Epidermal melanocyte (primary cell): ENCODE measurements around the gene CEBPE.
A peak's percentile ranks its signal among the peaks of the same experiment; 100 is the strongest.
"Not testable (repeated sequence)": the region's sequence is repeated elsewhere in the genome, so short reads cannot be mapped to it uniquely, and the experiment has no call there.

Source experiments
- DNase-seq: peaks from one replicate; pipeline ENCODE4 v3.0.0; 2011; ENCODE audit warnings: low spot score; ENCODE audit not compliant: insufficient read length

CEBPE gene

DNA sequence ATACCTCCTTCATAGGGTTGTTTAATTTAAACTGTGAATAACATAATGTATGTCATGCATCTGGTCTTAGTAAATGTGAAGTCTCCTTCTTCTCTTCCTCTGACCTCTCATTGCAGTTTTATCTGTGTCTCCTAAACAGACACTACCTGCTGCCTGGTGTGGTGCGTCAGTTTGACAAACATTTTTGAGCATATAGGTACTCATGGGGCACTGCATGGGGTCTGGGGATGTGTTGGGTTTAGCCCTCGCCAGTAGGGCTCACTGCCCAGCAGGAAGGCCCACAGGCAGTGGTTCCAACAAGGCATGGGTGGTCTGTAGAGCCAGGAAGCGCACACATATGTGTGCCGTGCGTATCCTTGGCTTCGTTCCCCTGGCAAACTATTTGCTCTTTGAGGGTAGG, 3.0 kb upstream of the CEBPE start:
- no peak for DNase-seq

DNA sequence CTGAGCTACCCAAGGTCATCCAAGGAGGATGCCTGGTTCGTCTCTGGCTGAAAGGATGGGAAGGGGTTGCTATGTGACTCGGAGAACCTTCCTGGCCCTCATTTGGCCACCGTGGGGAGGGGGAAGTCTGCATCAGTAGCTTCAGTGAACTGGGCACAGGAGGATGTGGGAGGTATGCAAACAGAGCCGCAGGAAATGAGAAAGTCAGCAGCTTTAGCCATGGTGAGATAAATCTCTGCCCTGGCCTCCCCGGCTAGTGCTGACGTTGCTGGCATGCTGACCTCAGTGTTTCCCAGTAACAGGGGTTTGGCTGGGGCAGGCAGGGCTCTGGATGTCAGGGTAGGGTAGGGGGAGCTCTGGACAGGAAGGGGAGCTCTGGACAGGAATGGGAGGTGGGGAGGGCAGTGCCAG, 2.3 kb upstream of the CEBPE start:
- DNase-seq = no peak

DNA sequence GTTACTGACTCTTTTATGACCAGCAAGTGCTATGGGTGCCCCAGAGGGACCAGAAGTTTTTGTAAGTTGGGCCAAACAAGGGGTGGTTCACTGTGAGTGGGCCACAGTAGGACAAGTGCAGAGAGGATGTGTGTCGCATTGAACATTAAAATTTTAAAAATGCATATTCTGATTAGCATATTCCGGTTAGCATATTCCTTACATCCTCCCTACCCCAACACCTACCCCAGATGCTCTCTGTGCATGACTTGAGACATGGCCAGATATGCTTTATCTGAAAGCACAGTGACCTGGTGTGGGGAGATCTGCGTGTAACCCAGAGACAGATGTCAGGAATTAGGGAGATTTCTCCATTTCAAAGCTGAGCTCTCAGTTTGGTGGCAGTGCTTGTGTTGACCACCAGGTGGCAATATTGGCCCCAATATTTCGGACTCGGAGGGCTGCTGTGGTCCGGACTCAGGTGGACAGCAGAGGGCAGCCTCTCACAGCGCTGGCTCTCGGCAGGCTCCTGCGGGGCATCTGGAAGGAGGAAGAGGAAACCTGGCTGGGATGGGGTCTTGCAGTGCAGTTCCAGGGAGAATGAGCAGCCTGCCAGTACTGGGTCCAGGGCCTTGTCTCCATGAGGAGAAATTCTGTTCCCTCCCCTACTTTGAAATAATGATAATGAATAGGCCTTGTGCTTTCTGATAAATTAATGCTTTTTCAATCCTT, 1.6 kb upstream of the CEBPE start:
- DNase-seq = peak; percentile 92

DNA sequence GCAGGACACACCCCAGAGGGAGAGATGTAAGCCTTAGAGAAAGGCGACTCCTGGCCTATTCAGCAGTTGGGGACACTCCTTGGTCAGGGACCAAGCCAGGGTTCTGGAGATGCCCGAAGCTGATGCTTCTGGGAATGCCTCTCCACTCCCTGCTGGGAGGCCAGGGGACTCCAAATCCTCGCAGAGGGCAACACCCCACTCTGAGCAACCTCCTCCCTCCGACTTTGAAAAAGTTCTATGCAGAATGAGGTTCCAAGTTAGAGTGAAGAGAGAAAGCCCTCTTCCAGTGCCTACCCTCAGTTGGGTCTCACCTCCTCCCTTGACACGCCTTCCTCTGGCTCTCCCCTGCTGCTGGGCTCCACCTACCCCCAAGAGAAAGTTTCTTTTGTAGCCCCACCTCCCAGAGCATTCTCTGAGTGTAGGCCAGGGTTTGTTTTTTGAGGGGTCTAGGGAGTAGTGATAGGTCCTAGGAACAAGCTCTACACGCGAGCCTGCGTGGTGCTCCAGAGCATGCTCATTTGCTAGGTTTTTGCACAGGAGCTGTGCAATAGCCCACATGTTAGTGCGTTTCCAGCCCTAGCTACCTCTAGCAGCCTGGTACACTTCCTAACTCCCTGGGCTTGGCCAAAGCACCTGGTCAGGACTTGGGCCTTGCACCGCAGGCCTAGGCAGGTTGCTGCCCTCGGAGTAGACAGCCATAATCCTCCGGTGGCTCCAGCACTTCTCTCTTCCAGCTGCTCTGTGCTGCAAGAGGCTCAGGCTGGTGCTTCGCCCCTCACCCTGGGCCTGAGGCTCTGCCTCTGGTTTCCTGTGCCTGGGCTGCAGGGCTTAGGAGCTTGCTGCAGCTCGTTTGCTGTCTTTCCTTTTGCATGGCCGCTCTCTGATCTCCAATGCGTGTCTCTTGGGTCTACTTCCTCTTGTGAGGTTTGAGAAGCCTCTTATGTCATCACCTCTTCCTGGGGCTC, 590 bp upstream of the CEBPE start:
- DNase-seq = no peak

DNA sequence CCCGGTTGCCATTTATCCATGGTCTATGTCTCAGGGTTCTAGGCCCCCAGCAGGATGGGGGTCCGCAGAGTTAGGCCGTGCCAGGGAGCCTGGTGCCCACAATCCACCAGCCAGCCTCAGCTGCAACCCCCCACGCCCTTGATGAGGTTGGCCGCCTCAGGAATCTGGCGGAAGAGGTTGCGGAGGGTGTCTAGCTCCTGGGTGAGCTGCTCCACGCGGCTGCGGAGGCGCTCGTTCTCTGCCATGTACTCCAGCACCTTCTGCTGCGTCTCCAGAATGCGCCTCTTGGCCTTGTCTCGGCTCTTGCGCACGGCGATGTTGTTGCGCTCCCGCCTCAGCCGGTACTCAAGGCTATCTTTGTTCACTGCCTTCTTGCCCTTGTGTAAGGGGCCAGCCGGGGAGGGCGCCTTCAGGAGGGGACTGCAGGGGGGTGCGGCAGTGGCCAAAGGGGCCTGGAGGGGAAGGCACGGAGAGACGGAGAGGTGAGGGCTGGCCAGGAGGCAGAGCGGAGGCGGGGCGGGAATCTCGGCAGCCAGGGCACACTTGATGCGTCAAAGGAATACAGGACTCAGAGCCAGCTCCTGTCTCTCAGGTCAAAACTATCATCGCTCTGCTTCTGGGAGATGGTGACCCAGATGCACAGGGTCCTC, 1.6 kb downstream of the CEBPE start:
- no peak for DNase-seq

DNA sequence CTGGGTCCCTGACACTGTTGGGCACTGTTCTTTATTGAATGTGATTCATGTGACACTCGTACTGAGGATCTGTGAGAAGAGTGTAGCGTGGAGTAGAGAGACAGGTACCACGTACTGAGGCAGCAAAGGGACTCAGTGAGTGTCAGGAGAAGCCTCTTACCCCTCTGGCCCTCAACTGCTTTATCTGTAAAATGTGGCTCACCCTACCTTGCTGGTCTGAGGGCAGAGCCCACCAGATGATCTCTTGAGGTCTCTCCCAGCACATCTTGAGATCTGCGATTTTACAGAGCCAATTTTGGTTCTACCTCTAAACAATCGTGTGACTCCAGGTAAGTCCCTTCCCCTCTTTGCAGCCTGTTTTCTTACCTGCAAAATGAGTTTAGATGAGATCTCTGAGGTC, 3.1 kb downstream of the CEBPE start:
- DNase-seq = no peak

DNA sequence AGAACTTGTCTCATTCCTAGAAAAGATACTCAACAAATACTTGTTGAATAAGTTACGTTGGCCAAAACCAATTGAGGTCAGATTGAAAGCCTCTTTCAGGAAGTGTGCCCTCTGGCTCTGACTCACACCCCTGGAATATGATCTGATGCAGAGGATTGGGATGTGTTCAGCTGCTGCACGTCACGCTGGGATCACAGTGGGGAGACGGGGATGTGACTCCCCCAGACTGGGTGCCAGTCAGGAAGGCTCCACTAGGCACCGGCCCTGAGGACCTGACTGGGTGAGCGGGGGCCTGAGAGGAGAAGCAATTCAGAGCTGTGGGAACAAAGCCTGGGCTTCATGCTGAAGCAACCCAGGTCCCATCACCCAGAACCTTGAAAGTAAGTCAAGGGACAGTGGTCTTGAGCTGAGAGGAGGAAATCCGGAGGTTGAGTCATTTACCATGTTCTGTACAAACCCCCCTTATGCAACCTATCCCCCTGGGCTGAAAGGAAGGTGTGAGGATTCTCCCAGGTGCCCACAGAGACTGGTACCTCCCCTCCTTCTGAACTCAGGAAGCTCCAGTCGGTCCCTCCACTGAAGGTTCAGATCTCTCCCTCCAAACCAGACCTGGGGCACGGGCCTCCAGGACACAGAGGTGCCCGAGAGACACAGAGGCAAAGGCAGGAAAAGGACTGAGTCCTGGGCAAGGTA, 3.9 kb downstream of the CEBPE start:
- peak; percentile 66 for DNase-seq

DNA sequence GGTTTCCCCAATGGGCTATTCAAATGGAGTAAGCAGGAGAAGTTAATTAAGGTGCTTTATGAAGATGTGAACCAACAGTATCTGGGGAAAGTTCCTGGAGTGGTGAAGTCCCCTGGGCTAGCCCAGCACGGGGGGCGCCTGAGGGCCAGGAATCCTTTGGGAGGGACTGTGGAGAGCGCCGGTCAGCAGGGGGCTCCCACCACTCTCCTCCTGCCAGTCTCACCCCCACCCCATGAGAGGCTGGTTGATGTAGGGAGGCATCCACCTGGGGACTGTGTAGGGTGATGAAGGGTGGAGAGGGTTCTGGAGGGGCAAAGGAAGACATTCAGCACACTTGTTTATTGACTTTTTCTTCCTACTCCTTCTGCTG, 4.4 kb downstream of the CEBPE start:
- no peak for DNase-seq

DNA sequence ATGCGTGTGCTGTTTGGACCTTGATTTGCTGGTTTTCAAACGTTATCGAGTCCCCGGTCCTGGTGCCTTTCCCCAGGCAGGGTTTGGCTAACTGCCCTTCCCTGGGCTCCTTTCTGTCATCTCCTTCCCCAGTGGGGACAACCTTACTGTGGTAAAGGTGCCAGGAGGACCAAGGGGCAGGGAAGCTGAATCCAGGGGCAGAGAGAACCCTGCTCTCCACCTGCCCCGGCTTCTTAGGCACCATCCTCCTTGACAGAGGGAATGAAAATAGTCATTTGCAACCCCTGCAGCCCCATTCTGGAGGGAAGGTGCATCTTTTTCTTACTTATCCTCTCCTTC, 5.0 kb downstream of the CEBPE start:
- DNase-seq = no peak

DNA sequence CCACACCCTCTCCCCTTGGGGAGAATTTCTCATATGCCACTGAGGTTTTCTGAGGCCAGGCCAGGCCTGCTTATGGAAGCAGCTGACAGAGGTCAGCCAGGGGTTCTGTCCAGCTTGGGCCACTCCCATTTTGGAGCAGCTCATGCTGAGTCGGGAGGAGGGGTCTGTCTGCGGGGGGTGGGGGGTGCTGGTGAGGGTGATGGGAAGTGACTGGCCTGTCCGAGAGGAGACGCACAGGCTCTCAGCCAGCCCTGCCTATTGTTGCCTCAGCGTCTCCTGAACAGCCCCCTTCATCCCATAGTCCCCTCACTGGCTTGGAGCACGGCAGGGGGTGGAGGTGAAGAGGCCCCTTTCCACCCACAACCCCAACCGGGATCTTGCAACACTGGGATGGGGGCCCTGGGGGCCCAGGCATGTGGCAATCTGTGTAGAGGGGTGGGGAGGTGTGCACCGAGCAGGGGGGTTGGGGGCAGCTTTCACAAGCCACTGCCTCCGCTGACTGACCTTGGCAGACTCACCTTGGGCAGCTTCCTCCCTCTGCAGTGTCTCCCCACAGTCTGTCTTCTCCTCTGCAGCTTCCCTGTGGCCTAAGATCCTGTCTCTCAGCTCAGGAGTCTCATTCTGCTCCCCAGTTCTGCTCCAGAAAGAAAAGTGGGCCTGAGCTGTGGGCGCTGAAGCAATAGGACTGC, 5.5 kb downstream of the CEBPE start:
- DNase-seq = no peak

DNA sequence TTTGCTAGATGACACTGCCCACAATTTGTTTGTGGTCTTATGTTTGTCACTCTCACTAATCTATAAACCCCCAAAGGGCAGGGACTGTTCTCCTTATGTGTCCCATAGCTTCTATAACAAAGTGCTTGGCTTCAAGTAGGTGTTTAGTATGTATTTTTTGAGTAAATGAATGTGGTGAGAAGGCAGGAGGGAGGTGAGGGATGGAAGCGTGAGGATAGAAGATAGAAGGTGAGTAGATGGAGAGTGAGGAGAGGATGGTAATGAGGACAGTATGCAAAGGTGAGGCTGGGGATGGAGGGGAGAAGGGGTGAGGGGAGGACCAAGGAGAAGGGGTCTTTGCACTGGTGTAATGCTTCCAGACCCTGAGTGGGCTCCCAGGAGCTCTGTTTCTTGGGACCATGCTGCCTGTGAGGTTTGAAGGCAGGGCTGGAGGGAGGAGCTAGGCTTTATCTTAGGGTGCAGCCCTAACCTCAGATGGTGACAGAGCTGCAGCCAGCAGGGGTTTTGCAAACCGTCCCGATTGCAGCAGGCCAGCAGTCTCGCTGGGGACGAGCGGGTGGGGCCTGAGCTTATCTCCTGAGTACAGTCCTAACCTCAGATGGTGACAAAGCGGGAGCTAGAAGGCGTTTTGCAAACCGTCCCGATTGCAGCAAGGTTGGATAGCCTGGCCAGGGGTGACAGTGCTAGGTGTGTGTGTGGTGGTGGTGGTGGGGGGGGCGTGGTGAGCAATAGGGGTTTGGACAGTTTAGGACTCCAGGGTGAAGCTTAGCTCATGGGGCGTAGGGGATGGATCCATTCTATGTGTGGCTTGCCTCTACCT, 6.5 kb downstream of the CEBPE start:
- no peak for DNase-seq

DNA sequence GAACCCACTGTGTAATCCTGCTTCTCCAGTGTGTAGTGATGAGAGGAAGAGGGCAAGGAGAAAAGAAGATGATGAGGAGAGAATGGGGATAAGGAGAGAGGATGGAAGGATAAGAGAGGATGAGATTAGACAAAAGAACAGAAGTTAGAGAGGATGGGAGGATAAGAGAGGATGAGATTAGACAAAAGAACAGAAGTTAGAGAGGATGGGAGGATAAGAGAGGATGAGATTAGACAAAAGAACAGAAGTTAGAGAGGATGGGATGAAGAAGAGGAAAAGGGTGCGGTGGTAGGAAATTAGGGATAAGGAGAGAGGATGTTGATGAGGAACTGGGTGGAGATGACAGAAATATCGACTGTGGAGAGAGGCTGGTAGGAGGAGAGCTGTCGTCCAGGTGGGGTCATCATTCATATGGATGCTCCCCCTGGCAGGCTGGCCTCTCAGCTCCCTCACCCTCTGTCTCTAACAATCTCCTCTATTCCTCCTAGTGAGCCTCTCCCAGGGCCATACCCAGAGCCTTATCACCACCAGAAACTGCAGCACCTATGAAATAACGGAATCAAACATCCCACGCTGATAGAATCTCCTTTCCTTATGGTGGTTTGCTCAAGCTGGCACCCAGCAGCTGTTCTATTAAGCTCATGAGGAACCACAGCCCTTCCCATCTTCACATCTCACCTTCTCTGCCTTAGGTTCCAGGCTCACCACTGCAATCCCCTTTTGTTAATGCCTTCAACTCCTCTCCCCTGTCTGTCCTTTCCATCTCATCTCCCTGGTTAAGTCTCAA, 8.3 kb downstream of the CEBPE start:
- no peak for DNase-seq

DNA sequence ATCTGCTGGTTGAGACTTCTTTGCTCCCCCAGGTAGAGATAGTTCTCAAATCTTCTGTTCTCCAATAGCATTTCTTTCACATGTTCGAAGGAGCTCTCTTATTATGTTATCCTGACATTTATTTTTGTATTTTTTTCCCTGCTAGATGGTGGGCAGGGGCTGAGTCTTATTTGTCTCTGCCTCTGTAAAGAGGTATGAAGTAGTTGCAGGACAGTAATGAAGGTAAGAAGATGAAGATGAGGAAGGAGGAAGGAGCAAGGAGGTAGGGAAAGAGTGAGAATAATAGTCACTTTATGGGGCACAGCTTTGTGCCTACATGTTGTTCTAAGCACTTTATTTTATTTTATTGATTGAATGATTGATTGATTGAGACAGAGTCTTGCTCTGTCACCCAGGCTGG, 9.3 kb downstream of the CEBPE start:
- DNase-seq = no peak

DNA sequence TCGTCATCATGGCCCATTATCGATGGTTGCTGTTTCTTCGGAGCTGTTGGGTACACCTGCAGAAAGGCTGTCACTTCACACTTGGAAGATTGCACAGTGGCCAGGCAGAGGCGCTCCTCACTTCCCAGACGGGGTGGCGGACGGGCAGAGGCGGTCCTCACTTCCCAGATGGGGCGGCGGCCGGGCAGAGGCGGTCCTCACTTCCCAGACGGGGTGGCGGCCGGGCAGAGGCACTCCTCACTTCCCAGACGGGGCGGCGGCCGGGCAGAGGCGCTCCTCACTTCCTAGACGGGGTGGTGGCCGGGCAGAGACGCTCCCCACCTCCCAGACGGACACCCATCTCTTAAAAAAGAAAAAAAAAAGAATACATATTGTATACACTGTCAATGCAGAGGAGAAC, 10.9 kb downstream of the CEBPE start:
- DNase-seq = not testable (repeated sequence)

DNA sequence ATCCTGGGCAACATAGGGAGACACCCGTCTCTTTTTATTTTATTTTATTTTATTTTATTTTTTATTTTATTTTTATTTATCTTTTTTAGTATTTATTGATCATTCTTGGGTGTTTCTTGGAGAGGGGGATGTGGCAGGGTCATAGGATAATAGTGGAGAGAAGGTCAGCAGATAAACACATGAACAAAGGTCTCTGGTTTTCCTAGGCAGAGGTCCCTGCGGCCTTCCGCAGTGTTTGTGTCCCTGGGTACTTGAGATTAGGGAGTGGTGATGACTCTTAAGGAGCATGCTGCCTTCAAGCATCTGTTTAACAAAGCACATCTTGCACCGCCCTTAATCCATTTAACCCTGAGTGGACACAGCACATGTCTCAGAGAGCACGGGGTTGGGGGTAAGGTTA, 11.4 kb downstream of the CEBPE start:
- not testable (repeated sequence) for DNase-seq

DNA sequence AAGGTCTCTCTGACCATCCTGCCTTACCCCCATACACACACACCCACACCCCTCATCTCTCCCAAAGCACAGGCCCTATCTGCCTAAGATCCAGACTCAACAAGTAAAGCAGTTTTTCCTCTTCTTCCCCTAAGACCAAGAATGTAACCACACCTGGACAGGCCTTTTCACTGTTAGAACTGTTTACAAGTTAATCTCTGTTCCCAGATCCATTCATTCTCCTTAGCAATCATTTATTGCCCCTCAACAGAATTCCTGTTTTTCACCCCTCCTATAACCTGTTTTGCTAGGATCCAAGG, 12.4 kb downstream of the CEBPE start:
- no peak for DNase-seq

DNA sequence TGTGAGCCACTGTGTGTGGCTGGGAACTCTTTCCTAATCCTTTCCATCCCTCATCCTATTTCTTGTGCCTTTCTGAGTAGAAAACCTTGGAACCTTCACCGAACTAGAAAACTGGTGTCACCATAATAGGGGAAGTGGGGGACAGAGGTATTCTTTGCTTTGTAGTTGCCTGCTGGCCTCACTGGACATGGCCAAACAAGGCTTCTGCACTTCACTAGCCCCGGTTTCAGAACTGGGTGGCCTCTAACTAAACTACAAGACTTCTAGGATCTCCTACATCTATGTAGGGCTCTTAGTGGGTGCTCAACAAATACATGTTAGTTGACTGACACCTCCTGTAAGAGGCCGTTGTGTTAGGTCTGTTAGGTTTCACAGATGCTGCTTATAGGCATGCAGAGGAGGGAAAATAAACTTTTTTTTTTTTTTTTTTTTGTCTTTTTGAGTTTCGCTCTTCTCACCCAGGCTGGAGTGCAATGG, 13.7 kb downstream of the CEBPE start:
- DNase-seq = no peak

DNA sequence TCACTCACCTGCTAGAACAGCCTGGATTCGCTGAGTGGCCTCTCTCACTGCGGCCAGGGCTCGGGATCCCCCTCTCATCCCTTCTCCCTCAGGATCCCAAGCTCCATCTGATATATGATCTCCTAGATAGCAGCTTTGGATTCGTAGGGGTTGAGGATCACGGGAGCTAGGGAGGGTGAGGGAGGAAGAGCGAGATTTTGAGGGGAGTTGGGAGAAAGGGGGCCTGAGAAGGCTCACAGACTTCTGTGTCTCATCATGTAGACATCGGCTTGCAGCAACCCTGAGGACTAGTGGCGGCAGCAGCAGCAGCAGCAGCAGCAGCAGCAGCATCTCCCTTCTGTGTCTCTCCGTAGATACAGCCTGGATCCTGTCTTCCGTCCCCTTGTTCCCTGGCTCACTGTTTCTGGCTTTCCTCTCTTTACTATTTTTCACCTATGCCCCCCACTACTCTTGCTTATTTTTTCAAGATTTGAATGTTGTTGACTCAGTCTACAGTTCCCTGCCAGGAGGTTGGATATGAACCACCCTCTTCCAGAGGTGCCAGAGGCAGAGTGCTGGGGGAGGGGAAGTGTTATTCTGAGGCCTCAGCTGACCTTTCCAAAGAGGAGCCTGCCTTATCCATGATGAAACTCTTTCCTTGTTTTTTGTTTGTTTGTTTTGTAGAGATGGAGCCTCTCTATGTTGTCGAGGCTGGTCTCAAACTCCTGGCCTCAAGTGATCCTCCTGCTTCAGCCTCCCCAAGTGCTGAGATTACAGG, 14.3 kb downstream of the CEBPE start, which contains the start of gene CIROP:
Gene CIROP, minus strand, starts transcription at position 399 of the 757 bp plus-strand sequence. Its CDS starts 69 bp downstream, at position 330.
- DNase-seq = no peak
